Loucy (cell line): ENCODE data around the gene PACRG.

Experiments used
- EZH2phosphoT487 ChIP-seq: fragments of 200-600 bp; IDR thresholded peaks from 2 replicates; pipeline ENCODE4 v1.6.1; 2018; ENCODE audit warnings: antibody characterized with exemption, mild to moderate bottlenecking, moderate library complexity, borderline replicate concordance
- TF ChIP-seq, protein P1 (sequence below): fragments of 200-600 bp; sonication (generic); conservative IDR thresholded peaks from 2 replicates; pipeline ENCODE4 v1.5.1; 2014; ENCODE audit warnings: mild to moderate bottlenecking, antibody characterized with exemption, low read length

DNA sequence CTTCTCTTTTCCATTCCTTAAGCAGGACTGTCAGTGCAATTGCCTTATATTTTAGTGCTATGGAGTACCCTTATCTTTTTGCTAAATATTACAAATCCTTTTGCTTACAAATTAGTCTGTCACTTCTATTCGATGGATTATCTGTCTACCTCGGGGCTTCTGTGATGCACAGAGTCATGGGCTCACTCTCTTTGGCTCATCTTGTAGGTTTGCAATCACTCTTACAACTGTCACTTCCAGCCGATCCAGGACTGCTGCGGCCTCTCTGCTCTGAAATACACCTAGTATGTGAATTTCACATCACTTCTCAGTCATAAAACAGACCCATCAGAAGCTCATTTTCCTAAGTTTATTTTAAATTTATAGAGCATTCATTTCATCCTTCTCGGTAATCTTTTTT lies 393.5 kb downstream of the PACRG start:
- TF ChIP-seq, protein P1, sequence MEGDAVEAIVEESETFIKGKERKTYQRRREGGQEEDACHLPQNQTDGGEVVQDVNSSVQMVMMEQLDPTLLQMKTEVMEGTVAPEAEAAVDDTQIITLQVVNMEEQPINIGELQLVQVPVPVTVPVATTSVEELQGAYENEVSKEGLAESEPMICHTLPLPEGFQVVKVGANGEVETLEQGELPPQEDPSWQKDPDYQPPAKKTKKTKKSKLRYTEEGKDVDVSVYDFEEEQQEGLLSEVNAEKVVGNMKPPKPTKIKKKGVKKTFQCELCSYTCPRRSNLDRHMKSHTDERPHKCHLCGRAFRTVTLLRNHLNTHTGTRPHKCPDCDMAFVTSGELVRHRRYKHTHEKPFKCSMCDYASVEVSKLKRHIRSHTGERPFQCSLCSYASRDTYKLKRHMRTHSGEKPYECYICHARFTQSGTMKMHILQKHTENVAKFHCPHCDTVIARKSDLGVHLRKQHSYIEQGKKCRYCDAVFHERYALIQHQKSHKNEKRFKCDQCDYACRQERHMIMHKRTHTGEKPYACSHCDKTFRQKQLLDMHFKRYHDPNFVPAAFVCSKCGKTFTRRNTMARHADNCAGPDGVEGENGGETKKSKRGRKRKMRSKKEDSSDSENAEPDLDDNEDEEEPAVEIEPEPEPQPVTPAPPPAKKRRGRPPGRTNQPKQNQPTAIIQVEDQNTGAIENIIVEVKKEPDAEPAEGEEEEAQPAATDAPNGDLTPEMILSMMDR = no peak
- TF ChIP-seq EZH2phosphoT487 = no peak
